H1 (cell line): ENCODE results near the gene MIER2. TPM values are rescaled to one million over a fixed set of nuclear protein-coding genes. Genes with fewer than 3 reads are reported as not detected.
A peak's percentile ranks its signal among the peaks of the same experiment; 100 is the strongest.

Experiments
- CTCF ChIA-PET: fragments of 300-600 bp; sonication (Branson Sonifier 250); formaldehyde crosslinking; loops from one replicate; lab custom pipeline; 2021; ENCODE audit not compliant: partially characterized antibody; lab: Charles Lee
- POLR2A ChIA-PET: fragments of 300-600 bp; sonication (Branson Sonifier 250); formaldehyde crosslinking; loops from one replicate; lab custom pipeline; 2021; ENCODE audit warnings: inconsistent platforms; ENCODE audit not compliant: partially characterized antibody; lab: Charles Lee
- DNase-seq, 2 experiments: peaks; one replicate each; pipeline versions ENCODE4 v3.0.0 to v3.0.0-alpha.2; 2010 to 2022; ENCODE audit warnings: low spot score in 2 of 2, low read depth in 1 of 2, mixed read lengths in 1 of 2
- FAIRE-seq: peaks from 2 replicates; lab custom pipeline; 2011; peaks lifted over from hg19 to GRCh38; lab: Jason Lieb, UNC
- H2AFZ ChIP-seq: 2 replicates; pipeline ENCODE4 v1.8.1; 2012; ENCODE audit warnings: low read length, inconsistent platforms
- H2AK5ac ChIP-seq: 2 replicates; pipeline ENCODE4 v1.6.1; 2013; ENCODE audit warnings: low read depth, low read length
- H2BK120ac ChIP-seq: replicated peaks from 2 replicates; pipeline ENCODE3; 2013; ENCODE audit warnings: low read depth, low read length, inconsistent platforms
- H2BK12ac ChIP-seq: 2 replicates; pipeline ENCODE4 v1.6.1; 2013; ENCODE audit warnings: low read depth, low read length
- H2BK15ac ChIP-seq: 2 replicates; pipeline ENCODE4 v1.6.1; 2013; ENCODE audit warnings: low read length
- H2BK20ac ChIP-seq: 2 replicates; pipeline ENCODE4 v1.6.1; 2013; ENCODE audit warnings: low read length
- H2BK5ac ChIP-seq: 2 replicates; pipeline ENCODE4 v1.6.1; 2013; ENCODE audit warnings: low read depth, low read length
- H3K14ac ChIP-seq: 2 replicates; pipeline ENCODE4 v1.6.1; 2013; ENCODE audit warnings: inconsistent platforms; ENCODE audit not compliant: insufficient read length
- H3K18ac ChIP-seq: 2 replicates; pipeline ENCODE4 v1.6.1; 2013; ENCODE audit warnings: low read length; ENCODE audit errors: extremely low read depth
- H3K23ac ChIP-seq: 2 replicates; pipeline ENCODE4 v1.6.1; 2013; ENCODE audit warnings: inconsistent platforms; ENCODE audit not compliant: insufficient read length
- H3K23me2 ChIP-seq: 2 replicates; pipeline ENCODE4 v1.6.1; 2013; ENCODE audit warnings: low read depth, low read length
- H3K27ac ChIP-seq: 2 replicates; pipeline ENCODE4 v1.6.1; 2011; ENCODE audit warnings: low read depth, low read length, inconsistent platforms
- H3K27me3 ChIP-seq, 4 experiments: replicated peaks in 1 of 4; 1 replicate in 1 of 4; 2 replicates in 3 of 4; pipeline versions ENCODE4 v1.6.1 to v1.8.1; 2011 to 2013; ENCODE audit warnings: low read length in 3 of 4, mild to moderate bottlenecking in 3 of 4, inconsistent platforms in 2 of 4, mixed read lengths in 2 of 4, moderate library complexity in 1 of 4; ENCODE audit not compliant: control insufficient read depth in 3 of 4, insufficient read depth in 3 of 4; ENCODE audit errors: extremely low read depth in 1 of 4
- H3K36me3 ChIP-seq, 4 experiments: 2 replicates each; pipeline versions ENCODE4 v1.6.1 to v1.8.1; 2011 to 2013; ENCODE audit warnings: mild to moderate bottlenecking in 4 of 4, low read length in 3 of 4, moderate library complexity in 2 of 4, control low read depth in 1 of 4, inconsistent platforms in 1 of 4; ENCODE audit not compliant: insufficient read depth in 4 of 4, control insufficient read depth in 2 of 4
- H3K4ac ChIP-seq: replicated peaks from 2 replicates; pipeline ENCODE3; 2013; ENCODE audit warnings: low read length, low read depth, mixed read lengths, inconsistent platforms; ENCODE audit not compliant: insufficient read length
- H3K4me1 ChIP-seq, 4 experiments: replicated peaks in 1 of 4; 1 replicate in 1 of 4; 2 replicates in 3 of 4; pipeline versions ENCODE4 v1.6.1 to v1.8.1; 2011 to 2013; ENCODE audit warnings: low read length in 3 of 4, inconsistent platforms in 2 of 4, mixed read lengths in 1 of 4; ENCODE audit not compliant: insufficient read depth in 4 of 4, control insufficient read depth in 3 of 4
- H3K4me2 ChIP-seq, 2 experiments: 2 replicates each; pipeline versions ENCODE4 v1.6.1 to v1.8.1; 2011 to 2013; ENCODE audit warnings: low read depth in 2 of 2, low read length in 2 of 2, control low read depth in 1 of 2, inconsistent platforms in 1 of 2, mild to moderate bottlenecking in 1 of 2; ENCODE audit not compliant: insufficient read depth in 1 of 2
- H3K4me3 ChIP-seq, 4 experiments: fragments of 200-600, 300-600 bp in 1 of 4; sonication (generic), shearing (Covaris generic), sonication (Bioruptor Twin) in 1 of 4; 2 replicates each; pipeline versions ENCODE4 v1.5.1 to v1.8.1; 2011 to 2016; ENCODE audit warnings: low read length in 4 of 4, low read depth in 3 of 4, control low read depth in 2 of 4, inconsistent platforms in 2 of 4, mild to moderate bottlenecking in 2 of 4, mixed read lengths in 1 of 4, moderate library complexity in 1 of 4; ENCODE audit not compliant: insufficient read depth in 2 of 4; ENCODE audit errors: extremely low read depth in 1 of 4
- H3K56ac ChIP-seq: replicated peaks from 2 replicates; pipeline ENCODE3; 2013; ENCODE audit warnings: low read depth, mild to moderate bottlenecking, mixed read lengths, low read length, inconsistent platforms; ENCODE audit not compliant: insufficient read length
- H3K79me1 ChIP-seq: 2 replicates; pipeline ENCODE4 v1.6.1; 2013; ENCODE audit warnings: low read depth, low read length, control low read depth
- H3K79me2 ChIP-seq, 2 experiments: 2 replicates each; pipeline versions ENCODE4 v1.6.1 to v1.8.1; 2012 to 2013; ENCODE audit warnings: low read length in 2 of 2, mild to moderate bottlenecking in 2 of 2, inconsistent platforms in 1 of 2; ENCODE audit not compliant: insufficient read depth in 2 of 2, control insufficient read depth in 1 of 2
- H3K9ac ChIP-seq, 4 experiments: replicated peaks in 1 of 4; 1 replicate in 1 of 4; 2 replicates in 3 of 4; pipeline versions ENCODE4 v1.6.1 to v1.8.1; 2011 to 2013; ENCODE audit warnings: low read depth in 3 of 4, low read length in 3 of 4, control low read depth in 2 of 4, mild to moderate bottlenecking in 2 of 4, moderate library complexity in 2 of 4, inconsistent platforms in 1 of 4; ENCODE audit errors: extremely low read depth in 1 of 4
- H3K9me3 ChIP-seq, 2 experiments: 2 replicates each; pipeline versions ENCODE4 v1.6.1 to v1.8.1; 2012 to 2013; ENCODE audit warnings: mild to moderate bottlenecking in 2 of 2, moderate library complexity in 2 of 2, control low read depth in 1 of 2, inconsistent platforms in 1 of 2, low read depth in 1 of 2, low read length in 1 of 2, mixed read lengths in 1 of 2; ENCODE audit not compliant: insufficient read depth in 2 of 2
- H4K20me1 ChIP-seq, 2 experiments: replicated peaks in 1 of 2; 2 replicates each; pipeline versions ENCODE3 to v1.8.1; 2011 to 2013; ENCODE audit warnings: inconsistent platforms in 2 of 2, low read length in 2 of 2, mild to moderate bottlenecking in 1 of 2; ENCODE audit not compliant: insufficient read depth in 2 of 2, control insufficient read depth in 1 of 2
- H4K5ac ChIP-seq: 2 replicates; pipeline ENCODE4 v1.6.1; 2013; ENCODE audit warnings: low read length, low read depth, mixed read lengths, inconsistent platforms; ENCODE audit not compliant: insufficient read length
- H4K8ac ChIP-seq: 2 replicates; pipeline ENCODE4 v1.8.0; 2013; ENCODE audit warnings: mild to moderate bottlenecking, moderate library complexity, low read length, inconsistent platforms; ENCODE audit not compliant: insufficient read depth; ENCODE audit errors: extremely low read depth
- H4K91ac ChIP-seq: replicated peaks from 2 replicates; pipeline ENCODE3; 2013; ENCODE audit warnings: low read length, mixed read lengths, inconsistent platforms; ENCODE audit not compliant: insufficient read length
- KDM1A ChIP-seq: fragments of 200-600, 300-600 bp; sonication (generic); IDR thresholded peaks from 2 replicates; pipeline ENCODE4 v1.7.1; 2016; ENCODE audit warnings: mild to moderate bottlenecking, low read length, borderline replicate concordance
- TAF1 ChIP-seq: IDR thresholded peaks from 2 replicates; pipeline ENCODE4 v1.6.1; 2011; ENCODE audit warnings: mild to moderate bottlenecking, low read depth, low read length
- WGBS, 2 experiments: shearing (Covaris generic) in 1 of 2; methylation state at CpG; one replicate each; pipeline versions ENCODE4 v1.1.6 to v1.1.7; 2013 to 2015; ENCODE audit warnings: low lambda C conversion rate in 2 of 2, mixed read lengths in 2 of 2, inconsistent platforms in 1 of 2, low coverage in 1 of 2, missing lambda C conversion rate in 1 of 2; ENCODE audit not compliant: insufficient replicate concordance in 2 of 2, insufficient coverage in 1 of 2, insufficient read length in 1 of 2; ENCODE audit errors: extremely low coverage in 1 of 2, missing lambda C conversion rate in 1 of 2; 5-methylcytosine and 5-hydroxymethylcytosine counted together
- polyA plus RNA-seq, 7 experiments: library from polyadenylated mRNA; depleted of rRNA in 3 of 7; stranded (reverse) in 5 of 7; unstranded in 2 of 7; fragments of >200 nt in 5 of 7; fragments of 200-250 nt in 2 of 7; gene quantifications; 1 replicate in 5 of 7; 2 replicates in 1 of 7; 4 replicates in 1 of 7; pipeline versions ENCODE4 v1.2.1 to v1.2.3, GENCODE V29; 2011 to 2013; ENCODE audit warnings: missing spikeins in 2 of 7, mixed read lengths in 2 of 7
- total RNA-seq: library from RNA; stranded (reverse); fragmentation: NEBNext Ultra II Directional; extraction: Animal tissue kit (Norgen Biotek cat#: 25700); gene quantifications from 2 replicates; pipeline ENCODE4 v1.2.1, GENCODE V29; 2021

MIER2 gene
- total and polyA plus RNA-seq, 2 of the 8 experiments (the other 6 are each of a cell fraction or from before 2014, with no cell fraction given): 30.3 to 48.3 TPM

- Histone ChIP-seq H3K9me3 (no peaks in the 10 kb centered on the region), H4K5ac (no peak overlapping the region), H3K27me3 (no peaks in the 10 kb centered on the region), H3K36me3 (peaks cover 8 to 46% (median 11%) of the 10 kb centered on the region in 4 experiments; a peak in 7 of 8 replicates), H3K23ac (no peak overlapping the region), H2BK20ac (no peak overlapping the region), H2BK5ac (no peak overlapping the region), H3K79me1 (0 out of 2 replicates have a peak, but pooled peaks cover 3% of the 10 kb centered on the region), H3K4me2 (no peak overlapping the region), H2BK120ac (no peak overlapping the region), H3K4me1 (peaks cover 0 to 10% (median under 1%) of the 10 kb centered on the region in 4 experiments; a peak in 4 of 7 replicates), H4K8ac (no peak overlapping the region), H3K4me3 (no peak overlapping the region), H2BK15ac (no peak overlapping the region), H4K91ac (no peak overlapping the region), H3K79me2 (peaks cover 0 to 8% of the 10 kb centered on the region in 2 experiments; a peak in 1 of 4 replicates), H4K20me1 (peaks cover 0 to 4% of the 10 kb centered on the region in 2 experiments), H3K23me2 (no peaks in the 10 kb centered on the region), H3K4ac (no peak overlapping the region), H3K14ac (no peak overlapping the region), H2AFZ (no peak overlapping the region), H3K18ac (no peak overlapping the region), H2BK12ac (no peak overlapping the region), H2AK5ac (no peak overlapping the region), H3K27ac (no peak overlapping the region), H3K9ac (no peak overlapping the region), H3K56ac (no peak overlapping the region)
- DNase-seq: no peak
- TF ChIP-seq TAF1 (no peak), KDM1A (peak; percentile 51; the same call in 1 of the 2 replicates)
- FAIRE-seq: no peak
- WGBS, 2 experiments: 80% methylated on average over 13 of the region's 13 CpGs; no CpG with 5 or more reads in 1 of the 2 experiments
- ChIA-PET CTCF (interaction anchor here (0.8 to 2.5 kb wide), 2 partner anchors 8 to 15 kb away, joined by 4 to 8 read pairs; no protein-coding TSS in a partner anchor), POLR2A (interaction anchor here (1.6 to 5.5 kb wide), 4 partner anchors 9 to 19 kb away, joined by 4 to 22 read pairs (median 6); no protein-coding TSS in a partner anchor)
Measured at GRCh38 chr19:282501-282900, 62.1 kb downstream of the MIER2 start.
